SH-SY5Y (cell line): ENCODE data around the gene GPR68.
A peak's percentile ranks its signal among the peaks of the same experiment; 100 is the strongest.

Experiments
- GATA2 ChIP-seq: IDR thresholded peaks from 2 replicates; pipeline ENCODE4 v1.6.1; 2011; ENCODE audit warnings: mild to moderate bottlenecking, low read depth, low read length
- GATA3 ChIP-seq: IDR thresholded peaks from 2 replicates; pipeline ENCODE4 v1.6.1; 2011; ENCODE audit warnings: low read depth, mild to moderate bottlenecking, low read length, moderate library complexity

GPR68 gene, protein sequence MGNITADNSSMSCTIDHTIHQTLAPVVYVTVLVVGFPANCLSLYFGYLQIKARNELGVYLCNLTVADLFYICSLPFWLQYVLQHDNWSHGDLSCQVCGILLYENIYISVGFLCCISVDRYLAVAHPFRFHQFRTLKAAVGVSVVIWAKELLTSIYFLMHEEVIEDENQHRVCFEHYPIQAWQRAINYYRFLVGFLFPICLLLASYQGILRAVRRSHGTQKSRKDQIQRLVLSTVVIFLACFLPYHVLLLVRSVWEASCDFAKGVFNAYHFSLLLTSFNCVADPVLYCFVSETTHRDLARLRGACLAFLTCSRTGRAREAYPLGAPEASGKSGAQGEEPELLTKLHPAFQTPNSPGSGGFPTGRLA

DNA sequence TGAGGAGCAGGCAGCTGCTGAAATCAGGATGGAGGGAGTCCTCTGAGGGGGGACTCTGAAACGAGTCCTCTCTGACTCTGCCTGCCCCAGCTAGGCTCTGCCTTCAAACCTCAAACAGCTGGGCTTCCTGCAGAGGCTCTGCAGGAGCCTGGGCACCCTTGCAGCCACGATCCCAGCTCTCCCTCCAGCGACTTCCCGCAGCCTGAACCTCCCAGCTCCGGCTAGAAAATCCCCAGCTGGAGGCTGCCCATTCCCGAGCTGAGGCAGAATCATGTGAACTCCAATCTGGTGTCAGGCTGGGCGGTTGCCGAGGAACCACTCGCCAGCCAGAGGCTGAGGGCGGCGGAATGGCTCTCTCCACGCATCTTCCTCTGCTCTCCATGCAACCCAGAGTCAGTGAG is at the start of gene GPR68:
Gene GPR68 (minus strand): TSS at position 204 of the 401 bp plus-strand sequence. CDS start 9,654 bp downstream, outside the sequence.
- TF ChIP-seq GATA2, result no peak
- no peak for TF ChIP-seq GATA3

DNA sequence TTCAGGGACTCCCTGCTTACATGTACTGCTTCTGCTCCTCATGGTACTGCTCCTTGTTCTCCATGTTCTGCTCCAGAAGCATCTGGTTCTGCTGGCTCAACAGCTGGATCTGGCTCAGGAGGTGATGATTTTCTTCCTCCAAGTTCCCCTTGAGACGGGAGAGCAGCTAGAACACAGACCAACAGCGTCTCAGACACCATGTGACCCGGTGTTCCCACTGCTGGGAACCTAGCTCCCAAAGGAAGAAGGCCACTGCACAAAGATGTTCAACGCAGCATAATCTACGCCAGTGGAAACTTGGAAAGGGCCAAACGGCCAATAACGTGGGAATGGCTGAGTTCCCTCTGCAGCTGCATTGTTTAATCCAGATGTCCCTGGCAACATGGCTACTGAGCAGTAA is 49.6 kb upstream of the GPR68 start:
- TF ChIP-seq GATA2 (no peak), GATA3 (no peak)

DNA sequence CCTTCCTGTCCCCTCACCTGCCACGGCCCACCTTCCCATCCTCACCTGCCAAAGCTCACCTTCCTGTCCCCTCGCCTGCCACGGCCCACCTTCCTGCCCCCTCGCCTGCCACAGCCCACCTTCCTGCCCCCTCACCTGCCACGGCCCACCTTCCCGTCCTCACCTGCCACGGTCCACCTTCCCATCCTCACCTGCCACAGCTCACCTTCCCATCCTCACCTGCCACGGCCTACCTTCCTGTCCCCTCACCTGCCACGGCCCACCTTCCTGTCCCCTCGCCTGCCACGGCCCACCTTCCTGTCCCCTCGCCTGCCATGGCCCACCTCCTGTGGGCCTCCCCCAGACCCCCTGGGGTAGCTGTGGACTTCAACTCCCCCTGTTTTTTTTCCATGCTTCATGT is 48.8 kb upstream of the GPR68 start:
- TF ChIP-seq GATA2, result no peak

DNA sequence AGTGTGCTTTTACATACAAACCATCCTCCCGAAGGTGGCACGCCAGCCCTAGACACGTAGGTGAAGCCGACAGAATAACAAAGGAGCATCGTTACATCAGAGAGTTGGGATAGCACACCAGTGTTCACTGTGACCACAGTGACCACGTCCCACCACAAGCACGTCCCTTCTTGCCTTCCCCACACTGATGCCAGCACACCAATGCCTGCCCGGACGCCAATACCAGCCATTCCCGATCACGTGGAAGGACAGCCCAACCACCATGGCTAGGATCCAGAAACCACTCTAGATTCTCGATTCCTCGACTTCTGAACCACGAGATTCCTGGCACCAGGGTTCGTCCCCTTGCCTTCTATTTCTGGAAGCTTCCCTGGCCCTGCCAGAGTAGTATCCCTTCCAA is 48.0 kb upstream of the GPR68 start:
- no peak for TF ChIP-seq GATA3

DNA sequence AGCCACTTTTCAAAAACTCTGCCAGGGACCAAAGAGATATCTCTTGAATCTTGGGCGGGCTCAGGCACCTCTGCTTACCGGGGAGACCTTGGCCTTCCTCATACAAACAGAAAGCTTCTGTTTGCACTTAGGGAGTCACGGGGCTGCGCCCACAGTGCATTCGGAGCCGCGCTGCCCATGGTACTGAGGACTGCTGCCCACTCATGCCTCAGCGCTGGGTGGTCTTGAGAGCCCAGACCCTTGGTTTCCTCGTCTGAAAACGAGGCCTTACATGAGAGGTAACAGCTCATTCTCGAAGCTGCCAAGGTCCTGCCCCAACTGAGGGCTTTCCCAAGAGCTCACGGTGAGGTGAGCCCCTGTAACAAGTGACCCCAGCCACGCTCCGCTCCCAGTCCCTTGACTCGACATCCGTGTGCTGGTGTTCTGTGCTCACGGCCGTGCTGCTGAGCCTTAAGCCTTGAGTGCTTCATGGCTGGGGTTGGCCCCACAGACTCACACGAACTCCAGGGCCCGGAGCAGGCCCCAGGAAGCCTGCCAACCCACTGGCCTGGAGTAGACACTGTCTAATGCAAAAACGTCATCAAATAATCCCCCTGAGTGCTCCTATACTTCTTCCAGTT is 47.4 kb upstream of the GPR68 start:
- TF ChIP-seq GATA2, result no peak
- TF ChIP-seq GATA3, result no peak

DNA sequence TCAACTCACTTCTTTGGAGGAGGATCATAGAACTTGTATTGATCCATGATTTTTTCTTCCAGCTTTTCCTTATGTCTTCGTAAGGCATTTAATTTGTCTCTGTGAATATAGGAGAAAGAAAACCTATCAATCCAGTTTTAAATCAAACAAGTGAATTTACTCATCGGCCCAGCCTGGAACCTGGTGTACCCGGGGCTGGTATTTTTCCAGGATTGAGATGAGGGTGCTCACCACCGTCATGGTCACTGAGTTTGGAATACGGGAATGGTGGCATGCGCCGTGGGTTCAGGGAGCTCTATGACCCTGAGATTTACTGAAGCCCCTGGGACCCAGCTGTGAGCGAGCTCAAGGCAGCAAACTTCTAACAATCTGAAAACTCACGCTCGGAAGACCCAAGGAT is 46.5 kb upstream of the GPR68 start:
- TF ChIP-seq GATA2, result no peak
- TF ChIP-seq GATA3, result no peak

DNA sequence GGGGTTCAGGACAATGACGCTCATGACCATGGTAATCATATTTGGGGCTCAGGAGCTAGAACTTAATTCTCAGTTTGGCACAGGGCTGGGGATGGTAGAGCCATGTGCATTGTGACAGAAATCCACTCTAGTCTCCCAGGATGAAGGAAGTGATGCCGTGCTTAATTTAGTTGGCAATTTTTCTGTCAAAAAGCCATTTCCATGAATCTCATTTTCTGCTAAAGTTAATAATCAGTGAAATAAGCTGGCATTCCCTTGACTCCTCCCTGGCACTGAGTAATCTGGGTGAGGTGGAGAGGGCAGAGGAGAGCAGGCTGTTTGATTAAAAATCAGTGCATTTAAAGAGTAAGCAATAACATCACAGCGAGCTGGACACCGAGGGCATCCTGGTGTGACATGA is 45.0 kb upstream of the GPR68 start:
- TF ChIP-seq GATA3 (no peak), GATA2 (no peak)

DNA sequence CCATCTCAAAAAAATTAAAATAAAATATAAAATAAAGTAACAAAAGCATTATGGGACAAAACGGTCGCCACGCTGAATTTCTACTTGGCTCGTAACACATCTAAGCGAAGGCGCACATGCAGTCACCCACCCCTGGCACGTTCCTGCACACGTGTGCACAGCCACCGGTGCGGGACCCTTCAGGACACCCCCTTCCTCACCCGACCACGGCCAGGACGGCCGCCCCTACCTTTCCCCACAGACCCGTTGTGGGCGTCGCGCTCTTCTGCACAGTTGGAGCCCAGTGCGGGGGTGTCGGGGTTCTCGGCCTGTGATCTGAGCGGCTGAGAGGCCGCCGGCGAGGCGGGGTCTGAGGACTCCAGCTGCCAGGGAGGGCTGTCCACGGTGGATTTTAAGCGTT is 44.4 kb upstream of the GPR68 start:
- TF ChIP-seq GATA3, result no peak
- no peak for TF ChIP-seq GATA2

DNA sequence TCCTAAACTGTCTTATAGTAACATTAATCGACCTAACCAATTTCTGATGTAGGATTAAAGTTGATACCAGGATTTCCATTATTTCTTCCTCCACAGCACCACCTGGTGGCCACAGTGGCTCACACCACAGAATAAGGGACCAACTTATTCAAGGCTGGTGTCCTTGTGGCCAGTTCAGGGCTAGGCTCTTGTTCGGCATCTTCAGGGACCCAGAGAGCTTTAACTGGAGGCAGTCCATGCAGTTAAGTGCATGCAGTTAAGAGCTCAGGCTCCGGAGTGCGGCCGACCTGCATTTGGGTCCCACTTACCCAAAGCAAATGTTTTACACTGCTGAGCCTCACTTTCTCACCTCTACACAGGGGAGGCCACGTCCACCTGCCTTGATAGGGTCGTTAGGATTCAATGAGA is 42.0 kb upstream of the GPR68 start:
- TF ChIP-seq GATA3, result no peak
- TF ChIP-seq GATA2, result no peak

DNA sequence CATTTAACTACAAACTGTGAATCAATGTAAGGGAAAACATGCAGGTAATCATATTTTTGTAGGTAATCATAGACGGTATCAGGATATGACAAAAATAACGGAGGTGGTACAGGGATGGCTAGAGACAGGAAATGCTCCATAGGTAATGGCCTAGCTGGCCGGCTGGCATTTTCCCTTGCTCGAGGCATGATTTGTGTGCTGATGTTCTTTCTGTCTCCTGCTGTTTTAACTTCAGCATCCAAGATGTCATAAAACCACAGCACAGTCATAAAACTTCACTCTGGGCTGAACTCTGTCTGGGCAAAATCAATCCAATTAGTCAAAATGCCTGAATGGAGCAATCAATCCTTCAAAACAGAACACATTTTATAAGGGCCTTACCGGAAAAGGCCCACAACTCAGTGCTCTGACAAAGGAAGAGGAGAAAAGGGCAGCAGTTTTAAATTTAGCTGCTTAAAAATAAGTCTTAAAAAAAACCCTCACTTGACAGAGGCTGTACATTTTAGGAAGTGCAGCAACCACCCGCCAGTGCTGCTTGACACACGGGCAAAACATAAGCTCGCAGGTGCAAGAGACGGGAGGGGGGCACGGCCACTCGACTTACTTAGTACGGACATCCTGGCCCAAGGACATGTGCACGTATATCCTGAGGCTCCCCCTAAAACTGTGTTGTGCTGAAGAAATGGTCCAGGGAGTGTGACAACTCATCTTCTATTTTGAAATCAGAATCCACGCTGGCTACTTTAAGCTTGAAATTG is 40.5 kb upstream of the GPR68 start:
- peak; percentile 62; the same call in 1 of the 2 replicates for TF ChIP-seq GATA3
- peak; percentile 77 for TF ChIP-seq GATA2

DNA sequence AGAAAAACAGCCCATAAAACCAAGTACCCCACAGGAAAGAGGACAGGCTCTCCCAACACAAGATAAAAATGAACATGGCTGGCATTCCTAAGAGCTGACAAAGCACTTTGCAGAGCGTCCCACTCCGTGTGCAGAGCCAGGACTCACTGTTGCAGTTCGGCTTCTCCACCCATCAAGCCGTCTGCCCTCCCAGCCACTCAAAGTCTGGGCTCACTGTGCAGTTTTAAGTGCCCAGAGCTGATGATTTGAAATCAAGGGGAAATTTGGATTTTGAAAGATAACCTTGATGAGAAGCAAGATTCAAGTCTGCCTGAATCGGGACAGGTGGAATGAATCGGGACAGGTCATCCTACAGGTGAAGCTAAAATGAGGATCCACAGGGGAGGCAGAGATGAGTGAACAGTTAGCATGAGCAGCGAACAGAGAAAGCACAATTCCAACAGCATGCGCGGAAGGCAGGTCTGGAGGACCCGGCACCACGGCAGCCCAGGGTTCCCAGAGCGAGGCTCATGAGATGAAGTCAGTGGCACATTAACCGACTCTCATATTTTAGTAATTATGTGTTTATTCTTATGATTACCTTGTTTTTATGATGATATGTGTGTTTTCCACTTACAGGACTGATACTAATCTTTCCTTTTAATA is 39.8 kb upstream of the GPR68 start:
- TF ChIP-seq GATA2, result no peak
- no peak for TF ChIP-seq GATA3

DNA sequence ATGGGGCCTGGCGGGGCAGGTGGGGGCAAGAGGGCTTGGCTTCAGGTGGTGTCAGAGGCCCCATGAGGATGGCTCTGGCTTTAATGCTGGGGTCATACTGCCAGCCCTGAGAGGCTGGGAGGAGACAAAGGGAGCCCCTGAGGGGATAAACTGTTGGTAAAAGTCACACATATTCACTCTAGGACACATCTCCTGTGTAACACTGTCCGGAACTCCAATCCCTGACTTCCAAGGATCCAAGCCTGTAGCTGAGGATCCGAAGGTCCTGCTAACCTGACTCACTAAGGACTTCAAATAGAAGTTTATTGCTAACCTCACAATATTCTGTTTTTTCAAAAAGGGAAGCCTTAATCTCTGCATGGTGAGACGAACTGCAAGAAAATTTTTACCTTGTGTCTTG is 39.2 kb upstream of the GPR68 start:
- TF ChIP-seq GATA3 (no peak), GATA2 (no peak)

DNA sequence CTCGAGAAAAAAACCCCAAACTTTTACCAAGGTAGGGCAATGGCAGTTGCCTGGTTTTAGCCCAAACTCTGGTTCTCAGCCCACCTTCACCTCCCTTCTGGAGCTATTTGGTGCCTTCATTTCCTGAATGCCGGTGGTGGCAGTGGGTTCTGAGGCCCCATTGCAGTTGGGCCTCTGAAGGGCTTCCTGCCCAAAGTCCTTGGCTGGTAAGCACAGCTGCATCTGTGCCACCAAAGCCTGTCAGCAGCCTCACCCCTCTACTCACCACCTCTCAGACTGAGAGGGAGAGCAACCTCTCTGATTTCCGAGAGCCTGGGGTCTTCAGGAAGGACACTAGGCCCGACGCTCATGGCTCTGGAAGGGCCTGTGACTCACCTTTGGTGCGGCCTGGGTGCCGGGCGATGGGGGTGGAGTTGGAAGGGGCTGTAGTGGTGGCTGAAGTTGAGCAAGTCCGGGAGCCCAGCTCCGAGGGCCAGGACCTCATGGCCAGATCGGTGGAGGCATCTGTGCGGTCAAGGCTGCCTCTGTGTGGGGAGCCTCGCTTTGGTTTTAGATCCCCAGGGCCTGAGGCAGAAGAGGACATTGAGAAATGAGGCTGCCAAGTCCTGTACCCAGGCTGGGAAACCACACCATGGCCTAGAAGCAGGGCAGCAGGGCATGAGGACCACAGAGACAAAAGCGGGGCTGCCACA is 38.6 kb upstream of the GPR68 start:
- TF ChIP-seq GATA2 (no peak), GATA3 (no peak)

DNA sequence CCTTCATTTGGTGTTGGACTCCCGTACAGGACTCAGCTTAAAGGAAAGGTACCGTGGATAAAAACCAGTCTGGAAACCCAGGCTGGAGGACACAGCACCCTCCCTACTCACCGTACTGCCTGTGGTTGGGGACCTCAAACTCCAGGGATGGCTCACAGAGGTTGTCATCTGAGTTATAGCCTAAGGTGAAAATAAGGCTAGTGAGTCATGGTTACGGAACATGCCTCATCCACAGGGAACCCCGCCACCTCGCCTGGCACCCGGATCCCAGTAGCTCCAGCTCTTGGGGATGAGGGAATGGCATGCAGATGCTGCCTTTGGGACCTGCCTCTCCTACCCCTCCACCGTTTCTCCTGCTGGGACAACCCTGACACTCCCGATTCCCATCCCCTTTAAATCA is 36.8 kb upstream of the GPR68 start:
- no peak for TF ChIP-seq GATA2
- TF ChIP-seq GATA3, result no peak
